HG03045 (cell line): ENCODE measurements around the gene SRCIN1.
"Not testable (repeated sequence)": the region's sequence is repeated elsewhere in the genome, so short reads cannot be mapped to it uniquely, and the experiment has no call there.

Experiments used
- ATAC-seq: cut with Tn5 transposase; IDR thresholded peaks from one replicate; pipeline ENCODE4 v1.9.1; 2021; ENCODE audit warnings: mild to moderate bottlenecking, moderate library complexity; ENCODE audit not compliant: unreplicated experiment

The SRCIN1 gene

DNA sequence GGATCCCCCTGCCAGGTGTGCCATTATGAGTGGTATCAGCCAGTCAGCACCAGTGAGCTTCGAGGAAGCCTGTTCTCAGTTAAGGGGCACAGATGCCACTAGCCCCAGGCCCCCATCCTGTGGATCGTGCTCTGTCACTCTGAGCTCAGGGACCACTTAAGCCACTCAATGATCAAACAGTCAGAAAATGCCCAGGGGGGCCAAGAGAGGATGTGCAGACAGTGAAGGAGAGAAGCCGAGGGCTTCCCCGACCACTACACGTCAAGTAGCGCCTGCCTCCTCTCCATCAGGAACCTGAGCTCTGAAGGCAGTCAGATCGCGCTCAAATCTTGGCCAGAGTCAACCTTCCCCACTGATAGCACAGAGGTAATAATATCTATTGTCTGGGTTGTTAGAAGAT is 79.2 kb downstream of the SRCIN1 start:
- ATAC-seq: not testable (repeated sequence)

DNA sequence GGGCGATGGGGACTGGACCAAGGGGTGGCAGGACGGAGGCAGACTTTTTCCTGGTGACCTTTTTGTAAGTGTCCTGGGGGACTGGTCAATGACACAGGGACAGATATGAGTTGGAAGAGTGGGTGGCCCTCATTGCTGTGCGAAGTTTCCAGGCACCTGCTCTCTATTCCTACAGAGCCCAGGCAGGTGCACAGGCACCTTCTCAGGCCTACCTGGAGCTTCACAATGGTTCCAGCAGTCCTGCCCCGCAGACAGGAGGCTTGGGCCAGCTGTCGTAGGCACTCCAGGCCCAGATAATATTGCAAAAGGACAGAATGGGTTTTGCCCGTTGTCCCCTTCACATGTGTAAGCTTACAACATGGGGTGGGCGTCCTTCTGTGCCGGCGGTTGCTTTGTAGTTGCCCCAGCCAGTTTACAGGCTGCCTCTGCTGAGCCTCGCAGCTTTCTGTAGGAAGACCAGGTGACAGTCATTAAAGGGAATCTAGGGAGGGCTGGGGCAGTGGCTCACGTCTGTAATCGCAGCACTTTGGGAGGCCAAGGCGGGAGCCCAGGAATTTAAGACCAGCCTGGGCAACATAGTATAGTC is 93.2 kb downstream of the SRCIN1 start:
- no peak for ATAC-seq

DNA sequence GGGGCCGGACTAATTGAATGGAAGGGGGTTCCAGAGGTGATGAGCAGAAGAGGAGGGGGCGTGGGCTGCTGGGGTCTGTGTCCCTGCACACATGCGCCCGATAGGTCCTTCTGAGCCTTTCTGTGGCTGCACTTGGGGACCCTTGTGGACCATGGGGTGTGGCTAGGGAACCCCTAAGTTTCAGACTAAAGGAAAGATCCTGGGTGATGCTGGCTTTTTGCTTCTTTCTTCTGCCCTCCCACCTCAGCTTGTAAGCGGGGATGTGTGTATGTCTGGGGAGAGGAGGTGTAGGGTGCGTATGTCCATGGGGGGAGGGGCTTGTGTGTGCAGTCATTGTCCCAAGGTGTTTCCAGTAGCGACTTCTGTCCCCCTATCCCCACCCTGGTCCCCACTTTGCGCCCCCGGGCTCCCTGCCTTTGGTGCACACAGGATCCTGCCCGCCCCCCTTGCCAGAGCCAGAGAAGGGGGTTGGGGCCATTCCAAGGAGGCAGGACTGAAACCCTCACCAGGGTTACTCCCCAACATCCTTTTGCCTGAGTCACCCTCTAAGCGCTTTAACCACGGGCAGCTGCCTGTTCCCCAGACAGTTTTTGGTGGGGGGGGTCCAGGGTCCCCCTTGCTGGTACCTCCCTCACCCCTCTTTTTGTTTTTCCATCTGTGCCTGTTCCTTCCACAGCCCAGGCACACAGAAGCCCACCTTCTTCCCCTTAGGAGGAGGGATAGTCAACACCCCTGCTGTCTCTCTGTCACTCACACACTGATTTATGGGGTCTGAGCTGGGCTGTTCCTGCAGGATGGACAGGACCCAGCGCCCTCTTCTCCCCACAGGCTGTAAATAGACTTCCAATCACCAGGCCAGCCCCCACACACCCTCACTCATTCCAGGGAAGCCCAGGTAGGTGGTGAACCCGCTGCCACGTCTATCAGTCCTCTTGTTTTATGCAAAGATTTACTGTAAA is 94.3 kb downstream of the SRCIN1 start:
- no peak for ATAC-seq

DNA sequence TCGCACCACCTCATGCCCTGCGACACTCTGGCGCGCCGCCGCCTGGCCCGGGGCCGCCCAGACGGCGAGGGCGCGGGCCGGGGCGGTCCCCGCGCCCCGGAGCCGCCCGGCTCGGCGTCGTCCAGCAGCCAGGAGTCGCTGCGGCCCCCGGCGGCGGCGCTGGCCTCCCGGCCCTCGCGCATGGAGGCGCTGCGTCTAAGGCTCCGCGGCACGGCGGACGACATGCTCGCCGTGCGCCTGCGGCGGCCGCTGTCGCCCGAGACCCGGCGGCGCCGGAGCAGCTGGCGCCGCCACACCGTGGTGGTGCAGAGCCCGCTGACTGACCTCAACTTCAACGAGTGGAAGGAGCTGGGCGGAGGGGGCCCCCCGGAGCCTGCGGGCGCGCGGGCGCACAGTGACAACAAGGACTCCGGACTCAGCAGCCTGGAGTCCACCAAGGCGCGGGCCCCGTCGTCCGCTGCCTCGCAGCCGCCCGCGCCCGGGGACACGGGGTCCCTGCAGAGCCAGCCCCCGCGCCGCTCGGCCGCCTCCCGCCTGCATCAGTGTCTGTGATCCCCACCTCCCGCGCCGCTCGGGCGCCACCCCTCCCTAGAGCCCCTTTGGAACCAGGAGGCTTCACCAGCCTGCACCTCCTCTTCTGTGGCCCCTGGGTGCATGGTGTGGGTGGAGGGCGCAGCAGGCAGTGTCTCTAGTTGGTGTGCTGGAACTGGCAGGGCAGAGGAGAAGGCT is 95.2 kb downstream of the SRCIN1 start:
- ATAC-seq: no peak

DNA sequence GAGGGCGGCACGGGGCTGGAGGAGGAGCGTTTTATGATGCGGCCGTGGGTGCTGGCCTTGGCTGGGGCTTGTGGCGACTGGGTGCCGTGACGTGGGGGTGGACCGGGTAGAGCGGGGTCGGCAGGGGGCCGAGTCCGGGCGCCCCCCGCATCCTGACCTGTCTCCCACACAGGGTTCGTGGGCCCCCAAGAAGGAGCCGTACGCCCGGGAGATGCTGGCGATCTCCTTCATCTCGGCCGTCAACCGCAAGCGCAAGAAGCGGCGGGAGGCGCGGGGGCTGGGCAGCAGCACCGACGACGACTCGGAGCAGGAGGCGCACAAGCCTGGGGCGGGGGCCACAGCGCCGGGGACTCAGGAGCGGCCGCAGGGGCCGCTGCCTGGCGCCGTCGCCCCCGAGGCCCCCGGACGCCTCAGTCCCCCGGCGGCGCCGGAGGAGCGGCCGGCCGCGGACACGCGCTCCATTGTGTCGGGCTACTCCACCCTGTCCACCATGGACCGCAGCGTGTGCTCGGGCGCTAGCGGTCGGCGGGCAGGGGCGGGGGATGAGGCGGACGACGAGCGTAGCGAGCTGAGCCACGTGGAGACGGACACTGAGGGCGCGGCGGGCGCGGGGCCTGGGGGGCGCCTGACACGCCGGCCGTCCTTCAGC is 95.9 kb downstream of the SRCIN1 start:
- no peak for ATAC-seq

DNA sequence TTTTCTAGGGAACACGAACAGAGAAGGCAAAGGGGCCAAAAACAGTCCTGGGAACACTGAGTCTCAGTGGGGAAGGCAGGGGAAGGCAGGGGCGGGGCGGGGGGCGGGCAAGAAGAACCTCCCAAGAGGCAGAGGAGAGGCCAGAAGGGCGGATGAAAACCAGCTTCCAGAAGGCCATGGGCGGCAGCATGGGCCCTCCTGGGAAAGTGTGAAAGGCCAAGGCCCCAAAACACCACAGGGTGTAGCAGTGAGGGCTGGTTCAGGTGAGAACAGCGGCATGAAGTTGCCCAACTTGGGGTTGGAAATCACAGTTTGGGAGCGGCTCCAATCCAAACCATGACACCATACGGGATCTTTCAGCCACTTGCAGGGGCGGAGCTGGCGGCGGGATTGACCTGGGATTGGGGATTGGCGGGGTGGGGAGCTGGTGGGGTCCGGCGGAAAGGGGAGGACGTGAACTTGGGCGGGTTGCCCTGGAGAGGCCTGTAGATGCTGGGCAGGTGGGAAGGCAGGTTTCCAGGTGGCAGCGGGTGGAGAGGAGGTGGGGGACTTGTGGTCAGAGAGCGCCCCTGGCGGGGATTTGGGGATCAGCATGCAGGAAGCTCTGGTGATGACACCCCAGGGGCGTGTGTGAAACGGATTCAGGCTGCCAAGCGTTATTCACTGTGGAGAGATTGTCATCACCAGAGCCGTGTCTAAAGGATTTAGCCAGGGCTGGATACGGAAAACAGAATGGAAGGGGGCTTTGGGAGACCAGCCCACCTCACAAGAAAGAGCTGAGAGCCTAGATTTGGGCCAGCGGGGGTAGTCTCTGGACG is 96.6 kb downstream of the SRCIN1 start:
- ATAC-seq: no peak

DNA sequence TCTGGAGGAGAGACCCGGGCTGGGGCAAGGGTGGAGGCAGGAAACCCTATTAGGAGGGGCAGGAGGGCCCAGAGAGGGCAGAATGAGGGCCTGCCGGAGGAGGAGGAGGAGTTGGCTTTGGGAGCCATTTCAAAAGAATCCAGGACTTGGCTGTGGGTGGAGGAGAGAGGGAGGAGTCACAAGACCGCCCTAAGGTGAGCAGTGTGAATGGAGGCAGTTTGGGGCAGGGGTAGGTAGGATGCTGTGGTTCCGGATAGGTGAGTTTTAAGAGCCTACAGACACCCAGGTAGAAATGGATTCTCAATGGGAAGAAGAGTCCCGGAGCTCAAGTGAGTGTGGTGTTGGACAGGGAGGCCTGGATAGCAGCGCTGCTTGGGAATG is 97.2 kb downstream of the SRCIN1 start:
- ATAC-seq: no peak

DNA sequence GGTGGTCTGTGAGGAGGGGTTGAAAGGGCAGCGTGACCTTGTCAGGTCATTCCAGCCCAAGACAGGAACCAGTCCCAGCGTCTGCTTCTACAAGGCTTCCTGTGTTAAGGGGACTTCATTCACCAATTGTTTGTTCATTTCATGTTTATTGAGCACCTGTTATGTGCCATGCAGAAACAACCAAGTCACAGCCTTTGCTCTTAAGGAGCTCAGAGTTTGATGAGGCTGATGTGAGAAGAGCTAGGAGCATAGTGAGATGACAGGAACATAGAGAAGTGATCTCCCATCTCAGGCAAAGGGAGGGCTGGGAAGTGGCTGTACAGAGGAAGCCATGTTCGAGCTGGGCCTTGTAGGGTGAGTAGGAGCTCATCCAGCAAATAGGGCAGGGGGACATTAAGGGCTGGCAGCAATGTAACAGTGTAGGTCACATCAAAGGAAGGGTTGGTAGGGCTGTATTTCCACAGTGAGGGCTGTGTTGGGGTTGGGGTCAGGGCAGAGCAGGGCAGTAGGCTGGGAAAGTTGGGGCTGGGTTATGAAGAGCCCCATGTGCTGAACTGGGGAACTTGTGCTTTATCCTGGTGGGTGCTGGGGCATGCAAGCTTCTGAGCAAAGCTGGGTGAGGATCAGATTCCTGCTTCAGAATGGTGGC is 97.7 kb downstream of the SRCIN1 start:
- ATAC-seq: no peak

DNA sequence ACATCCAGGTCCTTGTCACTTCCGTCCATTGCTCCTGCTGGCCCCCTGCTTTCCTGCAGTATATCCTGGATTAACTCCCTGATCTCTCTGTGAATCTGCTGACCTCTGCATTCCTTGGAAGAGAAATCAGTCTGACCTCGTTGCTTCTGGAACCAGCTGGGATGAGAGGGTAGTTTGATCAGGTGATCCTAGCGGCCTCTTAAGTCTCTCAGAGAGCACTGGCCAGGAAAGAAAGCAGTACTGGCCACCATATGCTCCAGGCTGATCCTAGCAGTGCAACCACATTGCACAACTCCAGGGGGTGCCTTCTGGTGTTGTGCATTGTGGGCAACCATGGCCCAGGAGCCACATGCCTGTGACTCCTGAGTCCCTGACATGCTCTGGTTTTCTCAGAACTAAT is 98.3 kb downstream of the SRCIN1 start:
- no peak for ATAC-seq

DNA sequence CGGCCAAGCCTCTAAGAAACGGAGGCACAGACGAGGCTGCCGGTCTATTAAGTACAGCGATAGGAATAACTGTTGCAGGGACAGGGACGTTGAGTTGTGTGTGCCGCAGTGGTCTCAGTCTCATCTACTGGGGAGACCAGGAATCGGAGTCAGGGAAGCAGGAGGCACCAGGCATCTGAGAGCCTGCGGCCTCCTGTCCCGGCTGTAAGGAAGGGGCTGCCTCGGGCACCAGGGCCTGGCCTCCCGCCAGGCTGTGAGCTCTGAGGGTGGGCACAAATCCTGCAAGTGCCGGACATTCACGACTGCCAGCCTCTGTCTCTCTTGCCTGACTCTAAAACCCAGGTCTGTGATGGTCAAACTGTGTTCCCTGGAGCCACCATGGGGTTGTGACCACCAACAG is 101.5 kb downstream of the SRCIN1 start:
- ATAC-seq: no peak

DNA sequence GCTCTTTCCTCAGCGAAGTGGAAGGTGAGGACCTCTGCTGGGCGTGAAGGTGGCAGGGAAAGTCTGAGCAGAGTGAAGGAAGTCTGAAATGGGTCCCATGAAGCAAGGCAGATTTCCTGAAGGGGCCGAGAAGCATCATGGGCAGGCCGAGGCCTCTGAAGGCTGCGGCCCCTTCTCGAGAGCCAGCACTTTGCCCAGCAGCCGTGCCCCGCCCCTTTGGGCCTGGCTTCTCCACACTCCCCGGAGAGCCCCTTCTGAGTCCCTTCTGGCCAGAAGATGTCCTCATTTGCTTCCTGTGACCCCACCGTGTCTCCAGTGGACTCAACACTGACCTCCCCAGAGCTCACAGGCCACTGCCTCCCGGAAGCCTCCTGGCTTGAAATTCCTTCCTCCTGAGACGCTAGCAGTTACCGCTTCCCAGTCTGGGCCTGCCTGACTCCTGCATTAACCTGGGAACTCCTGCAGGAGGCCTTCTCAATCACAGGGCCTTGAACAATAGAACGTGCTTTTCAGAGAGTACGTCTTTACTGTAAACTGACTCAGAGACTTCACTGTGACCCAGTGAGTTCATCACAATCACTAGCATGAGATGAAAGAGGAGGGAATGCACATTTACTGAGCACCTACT is 102.4 kb downstream of the SRCIN1 start:
- not testable (repeated sequence) for ATAC-seq

DNA sequence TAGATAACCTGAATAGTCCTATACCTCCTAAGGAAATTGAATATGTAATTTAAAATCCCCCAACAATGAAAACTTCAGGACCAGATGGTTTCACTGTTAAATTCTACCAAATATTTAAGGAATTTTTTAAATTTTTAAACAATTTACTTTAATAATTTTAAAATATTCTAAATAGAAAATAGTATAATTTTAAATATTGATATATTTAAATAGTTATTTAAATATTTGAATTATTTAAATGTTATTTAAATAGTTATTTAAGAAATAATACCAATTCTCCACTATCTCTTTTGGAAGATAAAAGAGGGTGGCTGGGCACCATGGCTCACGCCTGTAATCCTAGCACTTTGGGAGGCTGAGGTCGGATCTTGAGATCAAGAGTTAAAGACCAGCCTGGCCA is 104.0 kb downstream of the SRCIN1 start:
- not testable (repeated sequence) for ATAC-seq

DNA sequence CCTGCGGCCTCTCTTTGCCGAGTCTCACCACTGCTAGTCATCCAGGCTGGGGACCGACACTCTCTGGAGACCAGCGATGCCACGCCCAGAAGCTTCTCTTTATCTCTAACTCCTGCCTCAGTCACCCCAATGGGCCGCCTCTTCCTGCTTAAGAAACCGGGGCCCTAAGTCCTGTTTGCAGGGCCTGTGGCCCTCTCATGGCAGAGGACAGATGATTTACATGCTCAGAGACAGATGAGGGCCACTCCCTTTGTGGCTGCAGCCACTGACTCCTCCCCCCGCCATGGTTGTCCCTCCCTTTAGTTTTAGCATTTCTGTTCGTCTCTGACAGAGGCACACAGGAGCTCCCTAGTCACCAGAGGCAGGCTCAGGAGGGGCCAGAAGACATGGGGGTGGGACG is 106.5 kb downstream of the SRCIN1 start:
- not testable (repeated sequence) for ATAC-seq

DNA sequence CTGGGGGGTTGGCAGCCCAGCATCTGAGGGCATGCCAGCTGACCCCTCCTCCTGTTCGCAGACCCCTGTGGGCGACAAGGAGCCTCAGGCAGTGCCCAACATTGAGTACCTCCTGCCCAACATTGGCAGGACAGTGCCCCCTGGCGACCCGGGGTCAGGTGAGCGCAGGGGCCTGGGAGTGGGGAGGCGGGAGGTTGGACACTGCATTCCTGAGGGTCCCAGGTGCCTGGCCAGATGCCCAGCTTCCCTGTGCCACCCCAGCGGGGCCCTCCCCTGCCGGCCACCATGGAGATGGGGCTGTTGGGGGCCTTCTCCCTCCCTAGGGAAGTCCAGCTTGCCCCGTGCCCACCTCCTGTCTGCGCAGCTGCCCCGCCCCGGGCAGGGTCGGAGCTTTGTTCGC is 107.4 kb downstream of the SRCIN1 start:
- ATAC-seq: no peak

DNA sequence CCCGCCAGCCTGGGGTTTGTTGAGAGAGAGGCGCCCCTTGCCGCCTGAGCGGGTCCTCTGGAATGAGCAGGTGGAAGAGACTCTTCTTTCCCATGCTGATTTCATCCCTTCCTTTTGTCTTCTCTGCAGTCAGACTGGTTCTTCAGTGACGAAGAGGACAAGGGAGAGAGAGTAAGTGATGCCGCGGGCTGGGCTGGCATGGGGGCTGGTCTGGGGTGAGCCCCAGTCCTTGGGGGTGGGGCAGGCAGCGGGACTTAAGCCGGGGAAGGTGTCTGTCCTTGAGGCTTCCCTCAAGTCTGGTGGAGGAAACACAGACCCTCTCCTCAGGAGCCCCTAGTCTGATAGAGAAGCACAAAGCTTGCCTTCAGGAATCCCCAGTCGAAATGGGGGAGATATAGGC is 108.1 kb downstream of the SRCIN1 start:
- not testable (repeated sequence) for ATAC-seq

DNA sequence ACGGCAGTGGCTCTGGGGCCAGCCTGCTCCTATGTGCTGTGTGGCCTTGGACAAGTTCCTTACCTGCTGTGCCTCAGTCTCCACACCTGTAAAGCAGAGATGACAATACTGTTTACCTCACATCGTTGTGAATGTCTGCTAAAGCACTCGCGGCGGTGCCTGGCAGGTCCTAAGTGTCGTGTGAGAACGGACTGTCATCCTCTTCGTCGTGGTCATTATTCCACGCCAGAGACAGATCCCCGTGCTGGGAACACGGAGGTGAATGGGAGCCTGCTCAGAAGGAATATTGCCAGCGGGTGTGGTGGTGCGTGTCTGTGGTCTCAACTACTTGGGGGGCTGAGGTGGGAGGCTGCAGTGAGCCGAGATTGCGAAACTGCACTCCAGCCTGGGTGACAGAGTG is 111.6 kb downstream of the SRCIN1 start:
- not testable (repeated sequence) for ATAC-seq

DNA sequence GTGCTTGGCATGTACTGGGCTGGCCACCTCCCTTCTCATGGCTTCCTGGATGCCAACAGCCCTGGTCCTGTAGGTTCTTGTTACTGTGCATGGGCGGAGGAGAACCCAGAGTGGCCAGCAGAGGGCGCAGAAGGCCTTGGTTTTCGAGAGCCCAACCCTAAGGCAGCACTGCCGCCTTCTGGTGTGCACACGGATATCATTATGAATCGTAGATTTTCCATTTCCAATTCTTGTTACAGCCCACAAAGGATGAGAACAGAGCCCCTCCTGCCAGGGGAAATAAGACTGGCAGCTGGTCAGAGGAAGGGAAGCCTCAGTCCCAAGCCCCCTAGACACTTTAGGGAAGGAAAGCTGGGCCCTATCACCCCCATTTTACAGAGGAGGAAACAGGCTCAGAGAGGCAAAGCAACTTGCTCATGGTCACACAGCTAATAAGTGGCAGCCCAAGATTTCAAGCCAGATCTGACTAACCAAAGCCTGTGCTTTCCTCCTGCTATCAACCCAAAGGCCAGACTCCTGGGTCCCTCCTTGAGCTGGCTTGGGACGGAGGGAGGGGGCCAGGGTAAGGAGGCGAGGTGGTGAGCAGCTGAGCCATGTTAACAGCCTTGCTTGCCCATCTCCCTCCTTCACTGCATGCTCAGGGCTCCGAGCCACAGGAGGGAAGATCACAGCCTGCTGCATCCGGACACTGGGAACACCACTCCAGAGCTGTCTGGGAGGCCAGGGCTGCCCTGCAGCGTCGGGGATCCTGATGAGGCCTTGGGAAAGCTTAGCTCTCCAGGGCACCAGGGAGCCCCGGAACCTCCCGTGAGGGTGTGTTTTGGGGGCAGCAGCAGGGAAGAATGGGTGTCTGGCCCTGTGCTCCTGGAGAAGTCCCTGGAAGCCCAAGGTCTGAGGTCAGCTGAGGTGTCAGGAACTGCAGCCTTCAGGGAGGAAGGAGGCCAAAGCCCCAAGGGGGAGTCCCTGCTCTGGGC is 113.4 kb downstream of the SRCIN1 start:
- ATAC-seq: not testable (repeated sequence)
